ENCODE results near the gene LACTBL1.
"Not testable (repeated sequence)": the region's sequence is repeated elsewhere in the genome, so short reads cannot be mapped to it uniquely, and the experiment has no call there.

LACTBL1 gene

GRCh38 chr1:22966309-22966708, 6.4 kb downstream of the LACTBL1 start:
- H3K9me3 Mint-ChIP-seq, result peaks cover 8 to 9% of the 10 kb centered on the region in 2 donors
- no peak overlapping the region for H3K27ac Mint-ChIP-seq
- ATAC-seq (replicated peaks), result no peak
- H3K27me3 Mint-ChIP-seq, result peaks cover 39 to 61% of the 10 kb centered on the region in 2 donors
- peaks cover 7% of the 10 kb centered on the region in 2 donors for H3K36me3 Mint-ChIP-seq
- no peak for DNase-seq
- no peaks in the 10 kb centered on the region for H3K4me1 Mint-ChIP-seq
- H3K4me3 Mint-ChIP-seq, result no peak overlapping the region

GRCh38 chr1:22963044-22963677, 9.5 kb downstream of the LACTBL1 start:
- peaks cover 7% of the 10 kb centered on the region in 2 donors for H3K36me3 Mint-ChIP-seq
- H3K4me1 Mint-ChIP-seq, result no peaks in the 10 kb centered on the region
- ATAC-seq (replicated peaks), result no peak
- peaks cover 20 to 37% of the 10 kb centered on the region in 2 donors for H3K27me3 Mint-ChIP-seq
- no peak overlapping the region for H3K4me3 Mint-ChIP-seq
- no peak overlapping the region for H3K27ac Mint-ChIP-seq
- no peak for DNase-seq
- peaks cover 8 to 9% of the 10 kb centered on the region in 2 donors for H3K9me3 Mint-ChIP-seq

GRCh38 chr1:22962558-22962957, 10.1 kb downstream of the LACTBL1 start:
- Mint-ChIP-seq H3K9me3 (peaks cover 8 to 9% of the 10 kb centered on the region in 2 donors), H3K4me1 (no peaks in the 10 kb centered on the region), H3K27me3 (peaks cover 15 to 33% of the 10 kb centered on the region in 2 donors), H3K36me3 (peaks cover 7% of the 10 kb centered on the region in 2 donors), H3K4me3 (no peak overlapping the region), H3K27ac (no peak overlapping the region)
- ATAC-seq (replicated peaks), result peak; percentile 57 to 73
- no peak for DNase-seq

GRCh38 chr1:22959545-22960360, 12.9 kb downstream of the LACTBL1 start:
- Mint-ChIP-seq H3K27me3 (peaks cover 7 to 38% of the 10 kb centered on the region in 2 donors), H3K36me3 (no peaks in the 10 kb centered on the region), H3K4me3 (no peak overlapping the region), H3K27ac (no peak overlapping the region), H3K4me1 (no peaks in the 10 kb centered on the region), H3K9me3 (no peaks in the 10 kb centered on the region)
- DNase-seq, result no peak
- ATAC-seq (replicated peaks), result no peak

- no peak overlapping the region for H3K27ac Mint-ChIP-seq
- DNase-seq (no peak), ATAC-seq (replicated peaks) (no peak)
- no peaks in the 10 kb centered on the region for H3K9me3 Mint-ChIP-seq
- no peaks in the 10 kb centered on the region for H3K36me3 Mint-ChIP-seq
- peaks cover 13 to 50% of the 10 kb centered on the region in 2 donors for H3K27me3 Mint-ChIP-seq
- peaks cover 0 to 4% of the 10 kb centered on the region in 2 donors for H3K4me1 Mint-ChIP-seq
- no peak overlapping the region for H3K4me3 Mint-ChIP-seq
These were observed 14.1 kb downstream of the LACTBL1 start for GRCh38 chr1:22958556-22958955.

GRCh38 chr1:22957066-22957465, 15.6 kb downstream of the LACTBL1 start:
- Mint-ChIP-seq H3K9me3 (no peaks in the 10 kb centered on the region), H3K27ac (no peak overlapping the region), H3K4me3 (no peak overlapping the region), H3K27me3 (peaks cover 11 to 49% of the 10 kb centered on the region in 2 donors), H3K4me1 (peaks cover 0 to 4% of the 10 kb centered on the region in 2 donors), H3K36me3 (no peaks in the 10 kb centered on the region)
- no peak for DNase-seq
- no peak for ATAC-seq (replicated peaks)

GRCh38 chr1:22955146-22955545, 17.5 kb downstream of the LACTBL1 start:
- DNase-seq (no peak), ATAC-seq (replicated peaks) (no peak)
- H3K27ac Mint-ChIP-seq, result no peak overlapping the region
- H3K9me3 Mint-ChIP-seq, result no peaks in the 10 kb centered on the region
- H3K4me1 Mint-ChIP-seq, result peaks cover 0 to 4% of the 10 kb centered on the region in 2 donors
- H3K4me3 Mint-ChIP-seq, result no peak overlapping the region
- no peaks in the 10 kb centered on the region for H3K36me3 Mint-ChIP-seq
- H3K27me3 Mint-ChIP-seq, result peaks cover 19 to 56% of the 10 kb centered on the region in 2 donors

- DNase-seq (no peak), ATAC-seq (replicated peaks) (no peak)
- H3K27me3 Mint-ChIP-seq, result peaks cover 22 to 58% of the 10 kb centered on the region in 2 donors
- no peak overlapping the region for H3K27ac Mint-ChIP-seq
- H3K36me3 Mint-ChIP-seq, result no peaks in the 10 kb centered on the region
- no peaks in the 10 kb centered on the region for H3K9me3 Mint-ChIP-seq
- peaks cover 0 to 4% of the 10 kb centered on the region in 2 donors for H3K4me1 Mint-ChIP-seq
- no peak overlapping the region for H3K4me3 Mint-ChIP-seq
These were observed 18.9 kb downstream of the LACTBL1 start for GRCh38 chr1:22953740-22954141.

- Mint-ChIP-seq H3K9me3 (no peaks in the 10 kb centered on the region), H3K36me3 (no peaks in the 10 kb centered on the region), H3K4me3 (no peak overlapping the region), H3K27me3 (peaks cover 22 to 56% of the 10 kb centered on the region in 2 donors), H3K27ac (no peak overlapping the region), H3K4me1 (peaks cover 0 to 4% of the 10 kb centered on the region in 2 donors)
- ATAC-seq (replicated peaks) (no peak), DNase-seq (no peak)
These were observed 19.5 kb downstream of the LACTBL1 start for GRCh38 chr1:22953057-22953739.

- no peak overlapping the region for H3K27ac Mint-ChIP-seq
- no peak overlapping the region for H3K4me3 Mint-ChIP-seq
- no peak for DNase-seq
- H3K9me3 Mint-ChIP-seq, result no peaks in the 10 kb centered on the region
- H3K36me3 Mint-ChIP-seq, result no peaks in the 10 kb centered on the region
- peaks cover 22 to 55% of the 10 kb centered on the region in 2 donors for H3K27me3 Mint-ChIP-seq
- ATAC-seq (replicated peaks), result no peak
- H3K4me1 Mint-ChIP-seq, result peaks cover 0 to 4% of the 10 kb centered on the region in 2 donors
These were observed 20.0 kb downstream of the LACTBL1 start for GRCh38 chr1:22952694-22953056.

- H3K27me3 Mint-ChIP-seq, result peaks cover 22 to 60% of the 10 kb centered on the region in 2 donors
- H3K9me3 Mint-ChIP-seq, result no peaks in the 10 kb centered on the region
- peaks cover 0 to 4% of the 10 kb centered on the region in 2 donors for H3K4me1 Mint-ChIP-seq
- ATAC-seq (replicated peaks), result no peak
- no peak for DNase-seq
- no peaks in the 10 kb centered on the region for H3K36me3 Mint-ChIP-seq
- no peak overlapping the region for H3K4me3 Mint-ChIP-seq
- H3K27ac Mint-ChIP-seq, result no peak overlapping the region
These were observed 20.9 kb downstream of the LACTBL1 start for GRCh38 chr1:22951796-22952195.

- no peak for DNase-seq
- Mint-ChIP-seq H3K9me3 (no peaks in the 10 kb centered on the region), H3K4me1 (peaks cover 0 to 4% of the 10 kb centered on the region in 2 donors), H3K36me3 (no peaks in the 10 kb centered on the region), H3K27ac (no peak overlapping the region), H3K27me3 (peaks cover 22 to 47% of the 10 kb centered on the region in 2 donors), H3K4me3 (no peak overlapping the region)
- ATAC-seq (replicated peaks), result no peak
These were observed 22.8 kb downstream of the LACTBL1 start for GRCh38 chr1:22949822-22950331.

- not testable (repeated sequence) for H3K4me1 Mint-ChIP-seq; DNase-seq; H3K4me3 Mint-ChIP-seq; H3K27ac Mint-ChIP-seq; ATAC-seq (replicated peaks); H3K9me3 Mint-ChIP-seq; H3K36me3 Mint-ChIP-seq
- peaks cover 15 to 35% of the 10 kb centered on the region in 2 donors for H3K27me3 Mint-ChIP-seq
These were observed 27.5 kb downstream of the LACTBL1 start for GRCh38 chr1:22945171-22945570.

GRCh38 chr1:22944346-22945055, 28.2 kb downstream of the LACTBL1 start:
- H3K9me3 Mint-ChIP-seq, result peaks cover 4 to 8% of the 10 kb centered on the region in 2 donors
- no peak overlapping the region for H3K4me3 Mint-ChIP-seq
- no peak overlapping the region for H3K27ac Mint-ChIP-seq
- H3K36me3 Mint-ChIP-seq, result peaks cover 0 to 4% of the 10 kb centered on the region in 2 donors
- no peaks in the 10 kb centered on the region for H3K4me1 Mint-ChIP-seq
- ATAC-seq (replicated peaks) (no peak), DNase-seq (no peak)
- H3K27me3 Mint-ChIP-seq, result peaks cover 12 to 35% of the 10 kb centered on the region in 2 donors
